HG03457 (cell line): ENCODE data around the gene DHX35.

Experiments used
- ATAC-seq: cut with Tn5 transposase; IDR thresholded peaks from one replicate; pipeline ENCODE4 v1.9.1; 2021; ENCODE audit warnings: moderate number of reproducible peaks; ENCODE audit not compliant: unreplicated experiment

The DHX35 gene

GRCh38 chr20:39052676-39053075, 90.5 kb downstream of the DHX35 start:
- no peak for ATAC-seq

GRCh38 chr20:39057143-39057542, 95.0 kb downstream of the DHX35 start:
- no peak for ATAC-seq

GRCh38 chr20:39057911-39058310, 95.8 kb downstream of the DHX35 start:
- ATAC-seq = no peak

- no peak for ATAC-seq
Observed at GRCh38 chr20:39059036-39059435, 96.9 kb downstream of the DHX35 start.

GRCh38 chr20:39066471-39067242, 104.5 kb downstream of the DHX35 start:
- ATAC-seq = no peak

GRCh38 chr20:39067526-39068216, 105.5 kb downstream of the DHX35 start:
- no peak for ATAC-seq

GRCh38 chr20:39069976-39070375, 107.8 kb downstream of the DHX35 start:
- no peak for ATAC-seq

- no peak for ATAC-seq
Observed at GRCh38 chr20:39070484-39071231, 108.5 kb downstream of the DHX35 start.

GRCh38 chr20:39072132-39072531, 110.0 kb downstream of the DHX35 start:
- no peak for ATAC-seq

GRCh38 chr20:39072653-39073052, 110.5 kb downstream of the DHX35 start:
- ATAC-seq = no peak

- ATAC-seq = no peak
Observed at GRCh38 chr20:39075731-39076130, 113.6 kb downstream of the DHX35 start.

- ATAC-seq = no peak
Observed at GRCh38 chr20:39076958-39077357, 114.8 kb downstream of the DHX35 start.

- ATAC-seq = no peak
Observed at GRCh38 chr20:39080326-39080725, 118.2 kb downstream of the DHX35 start.

GRCh38 chr20:39081255-39081654, 119.1 kb downstream of the DHX35 start:
- ATAC-seq = no peak

GRCh38 chr20:39082622-39083398, 120.7 kb downstream of the DHX35 start:
- ATAC-seq = no peak

GRCh38 chr20:39083761-39084160, 121.6 kb downstream of the DHX35 start:
- no peak for ATAC-seq

- ATAC-seq = no peak
Observed at GRCh38 chr20:39089029-39089428, 126.9 kb downstream of the DHX35 start.
